Measurements from ENCODE around the gene PPP4R2. TPM values are rescaled to one million over a fixed set of nuclear protein-coding genes. Genes with fewer than 3 reads are reported as not detected.

The PPP4R2 gene
- total RNA-seq, 1 experiment from 2014 or later = 63.2 TPM

DNA sequence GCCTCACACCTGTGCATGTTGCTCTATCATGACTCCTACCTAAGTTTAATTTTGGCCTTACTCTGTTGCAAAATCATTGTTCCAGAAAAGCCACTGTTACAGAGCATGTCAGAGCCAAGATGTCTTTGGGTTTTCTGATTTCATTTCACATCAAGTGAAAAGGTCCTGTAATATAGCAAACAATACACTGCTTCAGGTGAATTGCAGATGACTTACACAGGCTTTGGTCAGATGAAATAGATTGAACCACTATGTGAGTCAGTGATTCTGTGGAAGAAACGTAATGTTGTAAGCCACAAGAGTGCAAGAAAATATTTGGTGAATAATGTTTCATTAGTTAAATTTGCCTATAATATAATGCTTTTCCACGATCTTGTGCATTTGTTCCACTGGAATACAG lies 87.6 kb downstream of the PPP4R2 start:
- Histone ChIP-seq H3K27ac (no peak overlapping the region), H3K79me2 (ENCODE audit: low read depth) (no peaks in the 10 kb centered on the region), H2AFZ (no peak overlapping the region), H3K9me3 (ENCODE audit: insufficient read depth, low read depth) (no peaks in the 10 kb centered on the region), H3F3A (ENCODE audit: insufficient read depth, low read depth) (no peaks in the 10 kb centered on the region), H3K9me2 (ENCODE audit: insufficient read depth) (no peaks in the 10 kb centered on the region), H3K36me3 (ENCODE audit: low read depth) (no peaks in the 10 kb centered on the region), H4K20me1 (ENCODE audit: insufficient read depth) (no peaks in the 10 kb centered on the region), H3K27me3 (ENCODE audit: insufficient read depth, low read depth) (no peaks in the 10 kb centered on the region), H3K4me2 (no peak overlapping the region), H3K4me3 (no peak overlapping the region), H3K4me1 (replicated peaks; ENCODE audit: insufficient read depth) (no peaks in the 10 kb centered on the region)
- intact Hi-C loops (cut with micrococcal nuclease; ENCODE audit: unreplicated experiment) = loop anchor here (10.0 kb wide), 1 partner anchor 259 kb away; no protein-coding TSS in a partner anchor
- ChIA-PET CTCF (interaction anchor here (0.7 kb wide), 1 partner anchor 197 kb away, joined by 4 read pairs; no protein-coding TSS in a partner anchor), POLR2A (ENCODE audit: unreplicated experiment) (no interaction called here)
- BruUV-seq (replicated peaks) = no TSS peak
- TF ChIP-seq, protein P1, sequence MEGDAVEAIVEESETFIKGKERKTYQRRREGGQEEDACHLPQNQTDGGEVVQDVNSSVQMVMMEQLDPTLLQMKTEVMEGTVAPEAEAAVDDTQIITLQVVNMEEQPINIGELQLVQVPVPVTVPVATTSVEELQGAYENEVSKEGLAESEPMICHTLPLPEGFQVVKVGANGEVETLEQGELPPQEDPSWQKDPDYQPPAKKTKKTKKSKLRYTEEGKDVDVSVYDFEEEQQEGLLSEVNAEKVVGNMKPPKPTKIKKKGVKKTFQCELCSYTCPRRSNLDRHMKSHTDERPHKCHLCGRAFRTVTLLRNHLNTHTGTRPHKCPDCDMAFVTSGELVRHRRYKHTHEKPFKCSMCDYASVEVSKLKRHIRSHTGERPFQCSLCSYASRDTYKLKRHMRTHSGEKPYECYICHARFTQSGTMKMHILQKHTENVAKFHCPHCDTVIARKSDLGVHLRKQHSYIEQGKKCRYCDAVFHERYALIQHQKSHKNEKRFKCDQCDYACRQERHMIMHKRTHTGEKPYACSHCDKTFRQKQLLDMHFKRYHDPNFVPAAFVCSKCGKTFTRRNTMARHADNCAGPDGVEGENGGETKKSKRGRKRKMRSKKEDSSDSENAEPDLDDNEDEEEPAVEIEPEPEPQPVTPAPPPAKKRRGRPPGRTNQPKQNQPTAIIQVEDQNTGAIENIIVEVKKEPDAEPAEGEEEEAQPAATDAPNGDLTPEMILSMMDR (conservative IDR thresholded peaks at IDR 0.05) = no peak
- TF ChIP-seq EZH2 (IDR thresholded peaks at IDR 0.05; ENCODE audit: low read depth) = no peak
- no peak for DNase-seq

DNA sequence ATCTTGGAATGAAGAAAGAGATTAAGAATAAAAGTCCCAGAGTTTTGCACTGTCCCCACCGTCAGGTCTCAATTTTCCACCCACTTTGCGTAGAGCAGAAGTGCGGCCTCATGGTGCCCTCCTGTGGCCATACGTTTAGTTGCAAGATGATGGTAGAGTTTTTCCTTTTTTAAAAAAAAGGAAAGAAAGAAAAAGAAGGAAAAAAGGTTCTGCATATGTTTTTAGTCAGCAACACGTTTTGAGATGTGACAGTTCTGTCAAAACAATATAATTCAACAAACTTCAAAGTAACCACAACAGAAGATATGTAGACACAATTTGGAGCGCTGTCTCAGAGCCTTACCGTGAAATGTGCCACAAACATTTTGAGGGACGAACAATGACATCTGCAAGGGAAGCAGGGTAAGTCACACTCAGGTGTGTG lies 89.5 kb downstream of the PPP4R2 start:
- Histone ChIP-seq H3K4me1 (replicated peaks; ENCODE audit: insufficient read depth) (no peaks in the 10 kb centered on the region), H3K79me2 (ENCODE audit: low read depth) (no peaks in the 10 kb centered on the region), H3K9me2 (ENCODE audit: insufficient read depth) (no peaks in the 10 kb centered on the region), H3K27ac (no peak overlapping the region), H4K20me1 (ENCODE audit: insufficient read depth) (no peaks in the 10 kb centered on the region), H3K36me3 (ENCODE audit: low read depth) (no peaks in the 10 kb centered on the region), H3K27me3 (ENCODE audit: insufficient read depth, low read depth) (no peaks in the 10 kb centered on the region), H3K4me3 (no peak overlapping the region), H3K4me2 (no peak overlapping the region), H2AFZ (no peak overlapping the region), H3F3A (ENCODE audit: insufficient read depth, low read depth) (no peaks in the 10 kb centered on the region), H3K9me3 (ENCODE audit: insufficient read depth, low read depth) (no peaks in the 10 kb centered on the region)
- TF ChIP-seq, protein P1 (conservative IDR thresholded peaks at IDR 0.05) = peak; percentile 79
- TF ChIP-seq EZH2 (IDR thresholded peaks at IDR 0.05; ENCODE audit: low read depth) = no peak
- no TSS peak for BruUV-seq (replicated peaks)
- POLR2A ChIA-PET (ENCODE audit: unreplicated experiment) = no interaction called here
- CTCF ChIA-PET = interaction anchor here (0.6 kb wide), 1 partner anchor 100 kb away, joined by 17 read pairs; no protein-coding TSS in a partner anchor
- DNase-seq = peak in 1 of 2 experiments; percentile 33
- intact Hi-C loops (cut with micrococcal nuclease; ENCODE audit: unreplicated experiment) = loop anchor here (1.0 to 10.0 kb wide), 5 partner anchors 147 to 1375 kb away; partner anchors contain the start of gene SHQ1

DNA sequence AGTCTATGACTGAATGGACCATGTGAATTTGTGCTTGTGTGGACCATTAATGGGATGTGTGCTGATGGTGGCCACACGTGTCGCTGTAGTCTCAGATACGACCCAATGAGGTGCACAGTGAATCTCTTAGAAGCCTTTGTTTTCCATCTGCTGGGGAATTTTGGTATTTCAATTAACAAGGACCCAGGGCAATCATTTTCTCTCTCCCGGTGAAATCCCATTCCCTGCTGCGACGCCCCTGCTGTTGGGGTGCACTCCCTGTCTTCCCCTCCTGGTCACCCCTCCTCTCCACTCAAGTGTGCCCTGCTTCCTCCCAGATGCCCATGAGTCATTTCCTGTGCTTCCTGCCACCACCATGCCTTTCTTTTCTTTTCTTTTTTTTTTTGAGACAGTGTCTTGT lies 97.5 kb downstream of the PPP4R2 start:
- no peaks in the 10 kb centered on the region for H3F3A ChIP-seq (ENCODE audit: insufficient read depth, low read depth)
- DNase-seq = no peak
- no peak for TF ChIP-seq EZH2 (IDR thresholded peaks at IDR 0.05; ENCODE audit: low read depth)
- TF ChIP-seq, protein P1 (conservative IDR thresholded peaks at IDR 0.05) = no peak
- no peak overlapping the region for H3K27ac ChIP-seq
- intact Hi-C loops (cut with micrococcal nuclease; ENCODE audit: unreplicated experiment) = no loop called here
- peaks cover 7% of the 10 kb centered on the region; the same call in 1 of the 2 replicates for H3K27me3 ChIP-seq (ENCODE audit: insufficient read depth, low read depth)
- no peaks in the 10 kb centered on the region for H3K9me3 ChIP-seq (ENCODE audit: insufficient read depth, low read depth)
- BruUV-seq (replicated peaks) = no TSS peak
- CTCF ChIA-PET = no interaction called here
- no peaks in the 10 kb centered on the region for H3K9me2 ChIP-seq (ENCODE audit: insufficient read depth)
- no peak overlapping the region for H3K4me2 ChIP-seq
- H3K79me2 ChIP-seq (ENCODE audit: low read depth) = no peaks in the 10 kb centered on the region
- no peak overlapping the region for H2AFZ ChIP-seq
- H3K36me3 ChIP-seq (ENCODE audit: low read depth) = no peaks in the 10 kb centered on the region
- no peaks in the 10 kb centered on the region for H3K4me1 ChIP-seq (replicated peaks; ENCODE audit: insufficient read depth)
- H4K20me1 ChIP-seq (ENCODE audit: insufficient read depth) = no peaks in the 10 kb centered on the region
- POLR2A ChIA-PET (ENCODE audit: unreplicated experiment) = no interaction called here
- H3K4me3 ChIP-seq = no peak overlapping the region
